GM12878 (cell line): ENCODE measurements around the gene MMP7. TPM values are rescaled to one million over a fixed set of nuclear protein-coding genes. Genes with fewer than 3 reads are reported as not detected.

Experiments
- ATAC-seq: fragments of 200-7000 bp; cut with Tn5 transposase; 3 replicates; pipeline ENCODE4 v1.9.1; 2020; ENCODE audit warnings: mild to moderate bottlenecking, moderate library complexity
- BruUV-seq: library from RNA; stranded (reverse); fragments of 400-500 nt; replicated peaks from 2 replicates; lab custom pipeline; 2021; lab: Mats Ljungman, UMichigan
- CTCF ChIA-PET: fragments of 300-600 bp; sonication (Branson Sonifier 250); formaldehyde crosslinking; extraction: SDS; loops from one replicate; lab custom pipeline; 2021; ENCODE audit warnings: inconsistent platforms; lab: Yijun Ruan, JAX
- POLR2A ChIA-PET: fragments of 350-600 bp; formaldehyde crosslinking; extraction: SDS; loops from one replicate; lab custom pipeline; 2021; ENCODE audit warnings: inconsistent platforms; lab: Charles Lee
- RAD21 ChIA-PET: fragments of 300-600 bp; sonication (Branson Sonifier 250); formaldehyde crosslinking; loops from one replicate; lab custom pipeline; 2023; ENCODE audit warnings: antibody characterized with exemption; ENCODE audit not compliant: unreplicated experiment; lab: Charles Lee
- SMC1A ChIA-PET: fragments of 300-600 bp; sonication (Branson Sonifier 250); formaldehyde crosslinking; loops from one replicate; lab custom pipeline; 2023; ENCODE audit not compliant: unreplicated experiment, uncharacterized antibody; lab: Charles Lee
- DNase-seq: peaks from one replicate; pipeline ENCODE4 v3.0.0-alpha.2; 2011; ENCODE audit warnings: low read depth, low spot score
- FAIRE-seq: peaks from 3 replicates; lab custom pipeline; 2011; peaks lifted over from hg19 to GRCh38; lab: Jason Lieb, UNC
- H2AFZ ChIP-seq: 2 replicates; pipeline ENCODE4 v1.6.0; 2011; ENCODE audit warnings: low read depth, low read length, control low read depth; ENCODE audit not compliant: control insufficient read depth
- H3K27ac ChIP-seq: 2 replicates; pipeline ENCODE4 v1.5.1; 2011; ENCODE audit warnings: control low read depth; ENCODE audit not compliant: control insufficient read depth, insufficient read depth
- H3K27me3 ChIP-seq, 2 experiments: replicated peaks in 1 of 2; 2 replicates each; pipeline versions ENCODE4 v1.6.0 to v1.6.1; 2011; ENCODE audit warnings: low read length in 1 of 2; ENCODE audit not compliant: control insufficient read depth in 2 of 2, insufficient read depth in 2 of 2
- H3K36me3 ChIP-seq, 2 experiments: 2 replicates each; pipeline ENCODE4 v1.5.1; 2011; ENCODE audit warnings: low read length in 1 of 2; ENCODE audit not compliant: control insufficient read depth in 2 of 2, insufficient read depth in 2 of 2
- H3K4me1 ChIP-seq: 2 replicates; pipeline ENCODE4 v1.6.1; 2011; ENCODE audit warnings: mild to moderate bottlenecking, low read length, moderate library complexity, mixed read lengths; ENCODE audit not compliant: control insufficient read depth, insufficient read depth
- H3K4me2 ChIP-seq: 2 replicates; pipeline ENCODE4 v1.6.0; 2011; ENCODE audit warnings: control low read depth; ENCODE audit not compliant: control insufficient read depth, insufficient read depth
- H3K4me3 ChIP-seq: fragments of 200-600 bp; sonication (generic); 2 replicates; pipeline ENCODE4 v1.5.1; 2016
- H3K79me2 ChIP-seq: 2 replicates; pipeline ENCODE4 v1.6.0; 2011; ENCODE audit warnings: low read length; ENCODE audit not compliant: control insufficient read depth, insufficient read depth
- H3K9ac ChIP-seq: 2 replicates; pipeline ENCODE4 v1.8.0; 2011; ENCODE audit warnings: low read length, control low read depth, mixed read lengths; ENCODE audit not compliant: control insufficient read depth, insufficient read depth
- H3K9me3 ChIP-seq: replicated peaks from 3 replicates; pipeline ENCODE4 v1.5.1; 2011; ENCODE audit warnings: mild to moderate bottlenecking, low read length; ENCODE audit not compliant: control insufficient read depth, insufficient read depth
- H4K20me1 ChIP-seq: 2 replicates; pipeline ENCODE4 v1.6.0; 2011; ENCODE audit not compliant: control insufficient read depth, insufficient read depth
- BACH1 ChIP-seq: fragments of 450-650 bp; IDR thresholded peaks from 2 replicates; pipeline ENCODE4 v1.6.1; 2017; ENCODE audit warnings: mild to moderate bottlenecking, borderline replicate concordance
- CHD2 ChIP-seq: IDR thresholded peaks from 2 replicates; pipeline ENCODE4 v1.6.1; 2011; ENCODE audit warnings: low read depth, low read length, improper control_type of control experiment, borderline replicate concordance
- EGR1 ChIP-seq, 2 experiments: IDR thresholded peaks; 1 replicate in 1 of 2; 2 replicates in 1 of 2; pipeline ENCODE4 v1.6.1; 2011 to 2012; ENCODE audit warnings: low read depth in 2 of 2, low read length in 2 of 2, borderline replicate concordance in 1 of 2, mild to moderate bottlenecking in 1 of 2, moderate library complexity in 1 of 2
- EZH2 ChIP-seq: IDR thresholded peaks from 2 replicates; pipeline ENCODE4 v1.6.1; 2012; ENCODE audit warnings: low read depth, mild to moderate bottlenecking, control low read depth, inconsistent platforms, low read length, borderline replicate concordance; ENCODE audit not compliant: control insufficient read depth
- IKZF1 ChIP-seq: fragments of 450-650 bp; conservative IDR thresholded peaks from 2 replicates; pipeline ENCODE4 v1.6.1; 2017; ENCODE audit warnings: antibody characterized with exemption, mild to moderate bottlenecking
- RELA ChIP-seq: fragments of 450-650 bp; IDR thresholded peaks from 2 replicates; pipeline ENCODE4 v1.8.0; 2014; ENCODE audit warnings: borderline replicate concordance; ENCODE audit not compliant: partially characterized antibody
- SMAD1 ChIP-seq: fragments of 450-650 bp; IDR thresholded peaks from 2 replicates; pipeline ENCODE4 v1.6.1; 2018; ENCODE audit warnings: mild to moderate bottlenecking, low read depth; ENCODE audit not compliant: partially characterized antibody
- STAT3 ChIP-seq: IDR thresholded peaks from 2 replicates; pipeline ENCODE4 v1.6.1; 2011; ENCODE audit warnings: low read depth, low read length, improper control_type of control experiment
- TAF1 ChIP-seq: IDR thresholded peaks from 2 replicates; pipeline ENCODE4 v1.6.1; 2011; ENCODE audit warnings: mild to moderate bottlenecking, low read depth, low read length, borderline replicate concordance
- TCF3 ChIP-seq: IDR thresholded peaks from 2 replicates; pipeline ENCODE4 v1.6.1; 2012; ENCODE audit warnings: low read depth, mild to moderate bottlenecking, low read length, borderline replicate concordance; ENCODE audit not compliant: insufficient read depth
- YBX1 ChIP-seq: fragments of 450-650 bp; IDR thresholded peaks from 2 replicates; pipeline ENCODE4 v1.6.1; 2016; ENCODE audit warnings: antibody characterized with exemption
- WGBS: methylation state at CpG from one replicate; pipeline ENCODE4 v1.1.6; 2016; ENCODE audit warnings: low lambda C conversion rate; ENCODE audit not compliant: insufficient replicate concordance, insufficient coverage; ENCODE audit errors: missing lambda C conversion rate; 5-methylcytosine and 5-hydroxymethylcytosine counted together
- in situ Hi-C: fragments of 300-500 bp; cut with MboI; formaldehyde crosslinking; loops from 9 replicates; pipeline ENCODE4 v1.14.3; 2018; ENCODE audit warnings: mixed read lengths
- intact Hi-C: fragments of 100-400 bp; cut with micrococcal nuclease; formaldehyde crosslinking; loops from one replicate; pipeline ENCODE4 v1.14.2; 2022; ENCODE audit not compliant: unreplicated experiment
- polyA plus RNA-seq, 11 experiments: library from polyadenylated mRNA; depleted of rRNA in 4 of 11; unstranded in 6 of 11; stranded (reverse) in 5 of 11; fragments of >200 nt; fragmentation: Nextera tagmentation in 4 of 11; fragmentation: Illumina TruSeq in 1 of 11; extraction: Ambion mirVana in 4 of 11; extraction: Trizol in 1 of 11; gene quantifications; 1 replicate in 1 of 11; 2 replicates in 10 of 11; pipeline versions ENCODE4 v1.2.1 to v1.2.3, GENCODE V29; 2011 to 2016; ENCODE audit warnings: inconsistent platforms in 2 of 11, missing spikeins in 2 of 11, low read depth in 1 of 11
- total RNA-seq, 4 experiments: library from RNA; depleted of rRNA in 3 of 4; stranded (reverse); fragments of >200 nt in 3 of 4; fragmentation: Illumina TruSeq in 1 of 4; extraction: Trizol in 1 of 4; gene quantifications; 2 replicates each; pipeline versions ENCODE4 v1.2.1 to v1.2.3, GENCODE V29; 2013 to 2021

Gene MMP7
- total and polyA plus RNA-seq, 10 of the 15 experiments (the other 5 are each of a cell fraction or from before 2014, with no cell fraction given), result 0.63 to 18.0 (median 1.1) TPM

GRCh38 chr11:102473543-102473942 is 57.0 kb downstream of the MMP7 start:
- Histone ChIP-seq H3K4me2 (no peak overlapping the region), H3K4me1 (peaks cover 22% of the 10 kb centered on the region), H3K36me3 (no peaks in the 10 kb centered on the region), H2AFZ (no peak overlapping the region), H3K9ac (no peak overlapping the region), H4K20me1 (no peaks in the 10 kb centered on the region), H3K79me2 (no peaks in the 10 kb centered on the region)
- WGBS, result 98% methylated on average over 5 of the region's 5 CpGs
- no TSS peak for BruUV-seq
- in situ Hi-C loops, result no loop called here
- ATAC-seq (no peak), FAIRE-seq (no peak)
- ChIA-PET SMC1A (interaction anchor here (0.9 to 2.1 kb wide), 3 partner anchors 18 to 129 kb away, joined by 4 to 7 read pairs (median 6); no protein-coding TSS in a partner anchor), CTCF (interaction anchor here (1.0 to 4.5 kb wide), 2 partner anchors 15 to 139 kb away, joined by 4 to 32 read pairs; no protein-coding TSS in a partner anchor), POLR2A (no interaction called here)
- TF ChIP-seq YBX1 (no peak), EGR1 (IDR thresholded peaks at IDR 0.05; ENCODE audit: borderline replicate concordance in 1 of 2, low read depth in 2 of 2, low read length in 2 of 2) (no peak), RELA (no peak), STAT3 (no peak), SMAD1 (no peak), IKZF1 (no peak), TAF1 (no peak), BACH1 (no peak), TCF3 (no peak), CHD2 (no peak), EZH2 (no peak)
- TF ChIP-seq, all 136 proteins: peak for 0
- intact Hi-C loops, result no loop called here
- Histone ChIP-seq H3K4me3 (no peak overlapping the region), H3K27ac (no peak overlapping the region), H3K27me3 (no peaks in the 10 kb centered on the region), H3K9me3 (no peaks in the 10 kb centered on the region)
- DNase-seq, result no peak
- RAD21 ChIA-PET, result interaction anchor here (0.8 to 1.3 kb wide), 3 partner anchors 22 to 83 kb away, joined by 3 to 4 read pairs (median 4); no protein-coding TSS in a partner anchor
